Transverse colon (tissue), 4 donors: ENCODE results near the gene FRYL.

Source experiments
- CTCF ChIP-seq, 5 experiments: fragments of 200-600 bp in 3 of 5; fragments of 450-650 bp in 2 of 5; sonication (generic) in 3 of 5; IDR thresholded peaks; 1 replicate in 2 of 5; 2 replicates in 3 of 5; pipeline ENCODE4 v1.5.1; 2016 to 2017; ENCODE audit warnings: antibody characterized with exemption in 5 of 5, inconsistent platforms in 3 of 5, mild to moderate bottlenecking in 2 of 5, moderate library complexity in 1 of 5
- EP300 ChIP-seq: sonication (generic); formaldehyde crosslinking; IDR thresholded peaks from one replicate; pipeline ENCODE4 v1.6.1; 2017; ENCODE audit warnings: antibody characterized with exemption, low read depth
- POLR2A ChIP-seq: fragments of 450-650 bp; IDR thresholded peaks from one replicate; pipeline ENCODE4 v1.6.1; 2016; ENCODE audit warnings: antibody characterized with exemption, mild to moderate bottlenecking, moderate library complexity
- POLR2AphosphoS5 ChIP-seq, 3 donors: sonication (generic); formaldehyde crosslinking; IDR thresholded peaks; one replicate each; pipeline ENCODE4 v1.6.1; 2016; ENCODE audit warnings: antibody characterized with exemption in 3 of 3

- TF ChIP-seq CTCF (IDR thresholded peaks at IDR 0.05) (no peak), POLR2A (no peak), POLR2AphosphoS5 (IDR thresholded peaks at IDR 0.05) (peak in 1 of 3 donors; percentile 9), EP300 (no peak)
Observed at GRCh38 chr4:48653217-48654014, 126.7 kb downstream of the FRYL start.
